Stimulated activated CD4-positive, alpha-beta T cell treated with anti-CD3 and anti-CD28 coated beads, Interleukin-12 subunit alpha, Interleukin-12 subunit beta, amount 100 ng/mL, for 48 hours (primary cell): ENCODE data around the gene ENPP4.
A peak's percentile ranks its signal among the peaks of the same experiment; 100 is the strongest.
"Not testable (repeated sequence)": the region's sequence is repeated elsewhere in the genome, so short reads cannot be mapped to it uniquely, and the experiment has no call there.

ENCODE experiments used
- DNase-seq, 3 donors: peaks; one replicate each; pipeline ENCODE4 v3.0.0-alpha.2; 2020; ENCODE audit warnings: low read depth in 2 of 3, low spot score in 1 of 3

ENPP4 gene

DNA sequence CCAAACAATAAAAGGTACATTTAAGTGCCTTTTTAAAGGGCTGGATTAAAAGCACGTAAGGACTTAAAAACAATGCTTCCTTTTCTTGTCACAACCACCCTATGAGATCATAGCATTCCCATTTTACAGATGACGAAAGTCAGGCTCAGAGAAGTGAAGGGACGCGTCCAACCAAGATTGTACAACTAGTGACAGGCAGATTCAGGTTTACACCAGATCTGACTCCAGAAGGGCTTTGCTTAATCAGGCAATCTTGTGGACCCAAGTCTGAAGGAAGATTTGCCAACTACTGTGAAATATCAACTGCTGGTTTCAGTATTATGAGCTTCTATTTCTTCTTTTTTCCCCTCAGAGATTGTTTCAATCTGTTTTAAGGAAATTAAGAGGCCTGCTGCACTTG is 877 bp downstream of the ENPP4 start:
- no peak for DNase-seq

DNA sequence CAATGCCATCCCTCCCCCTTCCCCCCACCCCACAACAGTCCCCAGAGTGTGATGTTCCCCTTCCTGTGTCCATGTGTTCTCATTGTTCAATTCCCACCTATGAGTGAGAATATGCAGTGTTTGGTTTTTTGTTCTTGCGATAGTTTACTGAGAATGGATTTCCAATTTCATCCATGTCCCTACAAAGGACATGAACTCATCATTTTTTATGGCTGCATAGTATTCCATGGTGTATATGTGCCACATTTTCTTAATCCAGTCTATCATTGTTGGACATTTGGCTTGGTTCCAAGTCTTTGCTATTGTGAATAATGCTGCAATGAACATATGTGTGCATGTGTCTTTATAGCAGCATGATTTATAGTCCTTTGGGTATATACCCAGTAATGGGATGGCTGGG is 1.5 kb downstream of the ENPP4 start:
- not testable (repeated sequence) for DNase-seq

DNA sequence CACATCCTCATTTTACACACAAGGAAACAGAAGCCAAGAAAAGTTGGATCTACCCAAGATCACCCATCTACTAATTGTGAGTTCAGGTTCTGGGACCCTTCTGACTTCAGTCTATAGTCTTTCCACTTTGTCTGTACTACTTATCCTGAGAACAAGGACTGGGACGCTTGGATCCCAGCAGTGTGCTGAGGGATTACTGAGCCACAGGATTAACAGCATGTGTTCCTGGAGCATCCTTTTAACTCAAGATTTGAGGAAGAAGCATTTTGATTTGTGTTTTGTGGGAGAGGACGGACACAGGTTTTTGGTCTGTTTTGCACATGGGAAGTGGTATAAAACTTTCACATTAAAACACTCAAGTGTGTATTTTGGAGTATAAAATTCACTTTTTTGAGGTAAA is 4.4 kb downstream of the ENPP4 start:
- DNase-seq = no peak

DNA sequence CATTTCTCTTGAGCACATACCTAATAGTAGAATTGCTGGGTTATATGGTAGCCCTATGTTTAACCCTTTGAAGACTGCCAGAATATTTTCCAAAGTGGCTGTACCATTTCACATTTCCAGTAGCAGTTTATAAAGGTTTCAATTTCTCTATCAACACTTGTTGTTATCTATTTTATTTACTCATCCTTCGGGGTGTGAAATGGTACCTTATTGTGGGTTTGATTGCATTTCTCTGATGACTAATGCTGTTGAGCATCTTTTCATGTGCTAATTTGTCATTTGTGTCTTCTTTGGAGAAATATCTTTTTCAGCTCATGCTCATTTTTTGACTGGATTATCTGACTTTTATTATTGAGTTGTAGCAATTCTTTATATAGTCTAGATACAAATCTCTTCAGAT is 5.4 kb downstream of the ENPP4 start:
- no peak for DNase-seq

DNA sequence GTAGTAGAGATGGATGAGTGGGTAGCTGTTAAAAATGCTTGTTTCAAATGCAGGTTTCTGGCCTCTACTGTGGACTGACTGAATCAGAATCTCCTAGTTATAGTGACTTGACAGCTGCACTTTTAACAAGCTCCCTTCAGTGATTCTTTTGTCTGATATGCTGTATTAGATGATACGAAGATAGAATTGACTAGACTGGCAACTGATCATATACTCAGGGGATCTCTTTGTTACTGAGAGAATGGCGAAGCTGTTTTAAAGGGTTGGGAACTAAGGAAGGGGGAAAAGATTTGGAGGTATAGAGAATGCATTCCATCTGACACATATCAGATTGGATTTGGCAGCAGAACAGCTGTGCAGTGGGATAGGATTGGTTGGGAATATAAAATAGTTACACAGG is 7.0 kb downstream of the ENPP4 start:
- no peak for DNase-seq

DNA sequence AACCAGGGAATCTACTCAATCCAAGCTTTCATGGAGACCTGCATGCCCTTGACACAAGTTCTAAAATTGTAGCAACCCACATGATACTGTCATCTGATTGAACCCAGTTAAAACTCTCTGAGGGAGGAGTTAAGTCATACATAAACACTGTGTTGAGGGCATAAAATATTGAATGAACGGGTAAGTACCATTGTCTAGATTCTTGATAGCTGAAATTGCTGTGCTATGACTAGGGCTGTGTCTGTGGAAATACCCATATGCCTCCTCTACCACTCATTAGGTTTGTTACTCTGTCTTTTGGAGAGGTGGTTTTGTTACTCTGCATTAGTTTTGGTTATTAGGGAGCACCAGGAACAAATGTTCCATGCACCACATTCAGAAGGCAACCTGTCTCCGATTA is 7.6 kb downstream of the ENPP4 start:
- no peak for DNase-seq

DNA sequence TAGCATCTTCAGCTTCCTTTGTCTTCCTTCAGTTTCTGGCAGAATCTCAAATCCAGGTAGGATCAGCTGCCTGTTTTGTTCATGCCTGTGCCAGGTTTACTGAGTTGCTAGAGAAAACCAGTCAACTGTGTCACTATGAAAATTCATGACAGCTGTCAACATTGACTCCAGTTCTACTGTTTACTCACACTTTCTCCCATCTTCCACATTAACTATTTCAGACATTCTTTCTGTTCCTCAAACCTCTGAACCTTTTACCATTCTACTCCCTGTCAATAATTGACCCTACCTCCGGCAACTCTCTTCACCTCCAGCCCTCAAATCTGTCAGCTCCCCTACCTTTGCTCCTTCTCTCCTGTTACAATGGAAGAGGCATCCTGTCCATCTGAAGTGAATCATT is 8.5 kb downstream of the ENPP4 start:
- DNase-seq = no peak

DNA sequence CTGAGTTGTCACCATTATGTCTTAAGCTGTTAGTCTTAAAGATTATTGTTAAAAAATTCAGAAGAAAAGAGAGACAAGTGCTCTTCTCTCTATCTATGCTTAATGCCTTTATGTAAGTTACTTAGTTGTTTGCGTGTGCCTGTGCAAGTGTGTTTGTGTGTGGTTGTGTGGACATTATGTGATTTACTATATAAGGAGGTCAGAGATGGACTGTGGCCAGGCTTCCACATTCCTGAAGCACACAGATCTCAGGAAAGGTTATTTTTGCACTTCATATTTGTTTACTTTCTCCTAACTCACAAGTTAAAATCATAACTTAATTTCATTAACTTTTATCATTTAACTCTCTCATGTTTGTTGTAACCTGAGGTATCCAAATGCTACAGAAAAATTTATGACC is 14.5 kb downstream of the ENPP4 start:
- DNase-seq = no peak

DNA sequence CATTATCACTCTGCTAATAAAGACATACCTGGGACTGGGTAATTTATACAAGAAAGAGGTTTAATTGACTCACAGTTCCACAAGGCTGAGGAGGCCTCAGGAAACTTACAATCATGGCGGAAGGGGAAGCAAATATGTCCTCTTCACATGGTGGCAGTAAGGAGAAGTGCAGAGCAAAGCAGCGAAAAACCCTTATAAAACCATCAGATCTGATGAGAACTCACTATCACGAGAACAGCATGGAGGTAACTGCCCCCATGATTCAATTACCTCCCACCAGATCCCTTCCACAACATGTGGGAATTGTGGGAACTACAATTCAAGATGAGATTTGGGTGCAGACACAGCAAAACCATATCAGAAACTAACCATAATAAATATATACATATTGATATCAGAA is 19.3 kb downstream of the ENPP4 start:
- not testable (repeated sequence) for DNase-seq

DNA sequence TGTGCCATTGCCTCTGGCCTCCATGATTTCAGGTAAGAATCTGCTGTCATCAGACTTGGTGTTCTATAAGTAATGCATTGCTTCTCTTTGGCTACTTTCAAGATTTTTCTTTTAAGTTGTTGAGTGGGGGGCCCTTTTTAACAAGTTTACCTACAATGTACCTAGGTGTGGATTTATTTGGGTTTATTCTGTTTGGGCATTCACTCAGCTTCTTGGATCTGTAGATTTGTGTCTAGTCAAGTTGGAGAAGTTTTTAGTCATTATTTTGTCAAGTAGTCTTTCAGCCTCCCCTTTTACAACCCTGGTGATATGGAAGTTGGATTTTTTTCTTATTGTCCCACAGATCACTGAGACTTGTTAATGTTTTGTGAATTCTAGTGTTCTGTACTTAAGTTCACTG is 26.9 kb downstream of the ENPP4 start:
- DNase-seq = no peak

DNA sequence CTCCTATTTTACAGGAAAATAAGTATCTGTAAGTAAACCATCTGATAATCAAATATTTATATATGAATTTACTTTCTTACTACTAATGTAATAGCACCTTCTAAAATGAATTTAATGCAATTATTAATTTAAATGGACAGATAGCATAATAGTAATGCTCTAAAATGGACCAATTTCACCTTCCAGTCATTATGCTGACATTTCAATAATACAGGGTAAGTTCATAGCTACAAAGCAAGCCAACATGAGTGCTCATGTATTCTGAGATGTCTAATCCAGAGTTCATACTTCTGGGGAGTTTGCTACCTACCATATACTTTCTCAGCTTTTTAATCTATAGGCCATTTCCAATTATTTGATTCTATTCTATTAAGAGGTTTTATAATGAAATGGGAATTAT is 29.4 kb downstream of the ENPP4 start:
- DNase-seq = no peak

DNA sequence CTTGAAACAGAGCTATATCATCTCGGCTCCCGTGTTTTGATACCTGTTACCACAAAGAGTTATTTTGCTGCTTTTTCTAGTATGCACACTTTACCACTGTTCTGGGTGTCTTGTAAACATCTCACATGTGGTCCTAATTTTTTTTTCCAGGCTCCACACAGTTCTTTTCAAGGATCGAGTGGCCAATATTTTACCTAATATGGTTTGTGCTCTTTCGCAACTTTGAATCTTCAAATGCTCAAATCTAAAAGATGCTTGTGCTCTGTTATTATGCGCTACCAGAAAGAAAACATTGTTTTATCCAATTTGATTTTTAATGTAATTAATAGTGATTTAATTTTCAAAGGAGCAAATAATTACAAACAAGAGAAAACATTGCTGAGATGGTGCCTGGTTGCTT is 30.3 kb downstream of the ENPP4 start:
- DNase-seq = no peak

DNA sequence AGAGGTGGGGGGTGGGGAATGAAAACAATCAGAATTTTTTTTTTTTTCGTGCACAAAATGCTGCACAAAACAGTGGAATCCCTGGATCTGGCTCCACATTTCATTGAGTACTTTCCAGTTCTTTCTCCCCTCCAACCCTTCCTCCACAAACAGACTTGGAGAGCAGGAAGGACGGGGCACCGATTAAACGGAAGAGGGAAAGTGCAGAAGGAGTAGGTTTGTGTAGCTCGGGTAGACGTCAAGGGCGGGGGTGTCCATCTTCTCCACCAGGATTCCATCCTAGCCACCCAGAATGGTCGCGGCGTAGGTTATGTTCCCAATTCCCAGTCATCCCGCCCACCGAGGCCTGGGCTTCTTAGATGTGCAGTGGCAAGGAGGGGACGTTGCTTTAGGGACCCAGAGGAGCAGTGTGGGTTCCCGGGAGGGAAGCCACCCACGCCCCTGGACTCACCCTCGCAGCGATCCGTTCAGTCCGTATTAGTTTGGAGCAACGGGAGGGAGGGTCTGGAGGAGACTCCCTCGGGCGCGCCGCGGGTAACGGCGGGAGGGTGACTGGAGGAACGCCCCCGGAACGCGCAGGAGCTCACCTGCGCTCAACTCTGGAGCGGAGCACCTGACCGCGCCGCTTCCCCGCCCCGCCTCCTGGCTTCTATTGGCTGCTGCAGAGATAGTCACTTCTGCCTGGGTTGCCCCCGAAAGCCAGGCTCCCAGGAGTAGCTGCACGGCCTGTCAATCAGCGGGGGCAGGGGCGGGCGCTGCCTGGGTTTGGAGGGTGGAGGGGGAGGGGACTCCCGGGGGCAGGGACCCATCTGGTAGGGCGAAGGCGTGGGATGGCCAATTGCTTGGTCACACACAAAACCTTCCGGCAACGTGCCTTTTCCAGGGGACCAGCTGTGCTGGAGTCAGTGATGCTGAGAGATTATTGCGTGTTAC is 40.8 kb downstream of the ENPP4 start, which contains the start of gene ENPP5:
TSS of gene ENPP5 (minus strand) at position 624 of the 933 bp plus-strand sequence. CDS start 2,718 bp downstream, outside the sequence.
- peak; percentile 11 to 41 (median 36) for DNase-seq

DNA sequence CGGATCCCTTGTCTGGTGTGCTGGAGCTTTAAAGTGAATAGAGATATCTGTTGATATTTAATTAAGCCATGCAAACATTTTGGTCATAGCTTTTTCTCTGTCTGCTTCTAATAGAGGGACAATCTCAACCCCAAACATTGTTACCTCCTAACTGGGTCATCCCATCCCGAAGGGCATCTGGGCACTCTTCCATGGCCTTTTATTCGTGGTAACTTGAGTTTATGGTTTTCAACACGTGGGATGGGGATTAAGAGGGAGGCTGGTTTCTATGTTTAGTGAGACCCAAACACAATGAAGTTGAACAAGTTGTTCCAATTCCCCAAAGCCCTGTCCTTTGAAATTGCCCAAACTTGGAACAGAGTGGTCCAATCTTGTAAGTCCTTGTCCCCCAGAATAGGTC is 42.4 kb downstream of the ENPP4 start:
- DNase-seq = no peak

DNA sequence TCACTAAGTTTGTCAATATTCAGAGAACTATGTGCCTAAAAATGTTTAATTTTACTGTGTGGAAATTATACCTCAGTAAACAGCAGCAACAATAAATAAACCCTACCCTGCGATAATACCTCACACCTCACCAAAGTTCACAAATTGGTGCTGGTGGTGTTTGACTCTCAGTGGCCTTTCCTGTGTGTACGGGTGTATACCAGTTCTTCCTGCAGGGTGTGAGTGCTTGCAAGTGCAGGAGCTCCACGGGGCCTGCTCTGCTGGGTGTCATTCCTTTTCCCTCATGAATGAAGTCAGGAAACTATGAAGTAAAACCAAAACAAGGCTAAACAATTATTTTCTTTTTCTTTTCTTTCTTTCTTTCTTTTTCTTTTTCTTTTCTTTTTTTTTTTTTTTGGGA is 45.1 kb downstream of the ENPP4 start:
- no peak for DNase-seq

DNA sequence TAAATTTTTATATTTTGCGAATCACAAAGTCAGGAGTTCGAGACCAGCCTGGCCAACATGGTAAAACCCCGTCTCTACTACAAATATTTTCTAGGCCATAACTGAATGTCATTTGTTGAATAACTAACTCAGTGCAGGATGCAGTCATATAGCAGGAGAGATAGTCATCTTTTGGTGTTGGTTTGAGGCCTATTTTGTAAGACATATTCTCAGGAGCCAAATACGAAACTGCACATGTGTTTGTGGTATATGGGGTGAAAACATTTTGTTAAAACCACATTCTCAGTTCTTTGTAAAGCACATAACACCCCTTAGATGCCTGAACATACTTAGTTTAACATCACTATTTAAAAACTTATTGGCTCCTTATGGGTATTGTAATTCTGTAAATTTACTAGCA is 45.7 kb downstream of the ENPP4 start:
- no peak for DNase-seq

DNA sequence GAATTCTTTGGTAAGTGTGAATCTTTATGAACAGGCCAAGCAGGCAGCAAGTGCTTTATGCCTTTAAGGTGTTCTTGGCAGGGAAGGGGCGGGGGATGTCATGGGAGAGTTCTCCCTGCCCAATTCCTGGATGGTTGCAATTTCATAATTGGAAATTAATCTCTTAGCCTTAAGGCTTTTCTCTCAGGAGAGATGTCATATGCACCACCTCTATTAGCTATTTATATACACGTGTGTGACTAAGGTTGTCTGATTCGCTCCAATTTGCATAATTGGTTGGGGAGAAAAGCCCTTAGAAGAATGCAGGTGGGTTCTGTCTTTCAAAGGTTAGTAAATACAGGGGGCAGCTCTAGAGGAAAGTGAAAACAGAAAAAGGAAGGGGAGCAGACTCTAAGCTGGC is 46.2 kb downstream of the ENPP4 start:
- no peak for DNase-seq

DNA sequence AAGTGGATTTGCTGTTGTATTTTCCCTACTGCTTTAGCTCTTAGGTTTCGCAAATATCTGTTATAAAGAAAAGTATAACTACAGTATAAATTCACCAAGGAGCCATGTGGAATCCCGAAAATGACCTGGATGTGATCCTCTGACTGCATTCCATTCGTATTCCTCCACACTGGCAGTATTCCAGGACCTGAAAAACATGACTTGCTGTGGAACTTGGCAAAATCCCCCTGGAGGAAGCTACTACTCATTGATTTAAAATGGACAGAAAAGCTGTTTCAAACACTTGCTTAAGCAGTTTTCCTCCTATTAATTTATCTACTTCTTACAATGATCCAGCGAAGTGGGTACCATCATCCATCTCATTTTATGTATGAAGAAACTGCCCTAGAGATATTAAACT is 54.3 kb downstream of the ENPP4 start:
- DNase-seq = no peak

DNA sequence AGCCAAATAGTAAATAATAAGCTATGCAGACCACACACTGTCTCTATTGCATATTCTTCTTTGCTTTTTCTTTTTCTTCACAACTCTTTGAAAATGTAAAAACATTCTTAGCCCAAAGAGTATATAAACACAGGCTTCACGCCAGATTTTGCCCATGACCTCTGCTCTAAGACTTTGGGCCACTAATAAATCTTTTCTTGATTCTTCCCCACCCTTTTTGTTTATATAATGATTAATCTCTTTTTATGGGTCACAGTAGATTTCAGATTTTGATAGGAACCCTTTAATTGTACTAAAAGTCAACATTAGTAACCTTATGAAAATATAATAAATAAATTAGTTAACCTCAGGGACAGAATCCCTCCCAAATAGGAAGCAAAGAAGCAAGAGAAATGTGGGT is 56.8 kb downstream of the ENPP4 start:
- no peak for DNase-seq

DNA sequence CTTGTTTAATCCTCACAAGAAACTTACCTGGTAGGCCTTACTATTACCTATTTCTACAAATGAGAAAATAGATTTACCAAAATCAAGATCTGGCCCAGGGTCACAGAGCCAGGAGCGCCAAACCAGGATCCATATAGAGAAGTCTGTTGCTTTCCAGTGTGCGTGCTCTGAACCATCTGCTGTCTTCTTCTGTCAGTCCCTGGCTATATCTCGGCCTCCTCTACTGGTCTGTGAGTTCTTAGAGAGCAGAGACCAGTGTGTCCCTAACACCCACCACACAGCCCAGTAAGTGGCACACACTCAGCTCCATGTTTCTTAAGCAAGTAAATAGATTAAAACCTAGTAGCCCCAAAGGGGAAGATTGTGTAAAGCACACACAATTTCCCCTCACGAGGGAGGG is 59.9 kb downstream of the ENPP4 start:
- DNase-seq = no peak

DNA sequence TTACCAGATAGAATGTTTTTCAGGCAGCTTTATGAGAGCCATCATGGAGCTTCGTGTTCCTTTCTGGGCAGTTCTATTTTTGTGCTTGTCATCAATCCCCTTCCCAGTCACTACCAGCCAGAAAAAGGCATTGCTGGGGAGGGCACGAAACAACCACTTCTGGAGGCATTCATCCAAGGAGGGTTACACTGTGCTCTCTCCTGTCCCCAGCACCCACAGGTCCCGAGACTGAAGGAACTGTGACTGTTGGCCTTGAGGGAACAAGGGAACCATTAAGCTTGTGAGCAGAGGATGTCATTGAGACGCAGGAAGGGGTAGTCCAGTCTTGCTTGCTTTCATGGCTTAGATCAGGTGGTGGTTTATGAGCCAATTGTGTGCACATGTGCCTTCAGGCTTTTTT is 61.1 kb downstream of the ENPP4 start:
- no peak for DNase-seq

DNA sequence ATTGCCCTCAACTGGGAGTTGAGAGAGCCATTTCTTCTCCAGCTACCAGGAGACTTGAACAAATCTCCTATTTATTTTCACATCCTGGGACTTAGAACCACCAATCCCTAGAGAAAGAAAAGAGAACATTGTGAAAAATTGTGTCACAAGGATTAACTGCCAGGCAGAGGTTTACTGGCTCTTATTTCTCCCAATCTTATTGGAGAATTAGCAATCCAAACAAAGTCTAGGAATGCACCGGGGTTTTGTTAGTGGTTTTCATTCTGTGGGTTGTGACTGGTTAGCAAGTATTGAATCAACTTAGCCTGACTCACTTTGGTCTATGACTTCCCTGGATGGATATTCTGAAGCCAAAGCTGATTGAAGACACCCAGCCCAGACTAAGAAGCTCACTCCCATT is 62.2 kb downstream of the ENPP4 start:
- DNase-seq = no peak
